Measurements from ENCODE around the gene CAPZB.
A peak's percentile ranks its signal among the peaks of the same experiment; 100 is the strongest.

The CAPZB gene

DNA sequence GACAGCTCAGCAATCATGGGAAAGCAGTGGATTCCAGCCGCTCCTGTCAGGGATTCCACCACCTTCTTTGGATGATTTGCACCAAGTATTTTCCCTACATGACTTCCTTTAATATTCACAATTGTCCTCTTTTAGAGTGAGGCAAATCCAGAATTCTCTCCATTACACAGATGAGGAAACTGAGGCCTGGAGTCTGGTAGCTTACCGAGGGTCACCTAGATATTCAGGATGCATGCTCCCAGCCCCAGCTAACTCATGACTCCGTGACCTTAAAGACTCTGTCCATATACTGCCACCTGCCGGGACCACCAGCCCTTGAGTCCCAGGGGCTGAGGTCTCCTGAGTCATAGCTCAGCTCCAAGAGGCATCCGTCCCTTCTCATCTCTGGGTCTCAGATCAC lies 80.6 kb downstream of the CAPZB start:
- TF ChIP-seq, protein P1, sequence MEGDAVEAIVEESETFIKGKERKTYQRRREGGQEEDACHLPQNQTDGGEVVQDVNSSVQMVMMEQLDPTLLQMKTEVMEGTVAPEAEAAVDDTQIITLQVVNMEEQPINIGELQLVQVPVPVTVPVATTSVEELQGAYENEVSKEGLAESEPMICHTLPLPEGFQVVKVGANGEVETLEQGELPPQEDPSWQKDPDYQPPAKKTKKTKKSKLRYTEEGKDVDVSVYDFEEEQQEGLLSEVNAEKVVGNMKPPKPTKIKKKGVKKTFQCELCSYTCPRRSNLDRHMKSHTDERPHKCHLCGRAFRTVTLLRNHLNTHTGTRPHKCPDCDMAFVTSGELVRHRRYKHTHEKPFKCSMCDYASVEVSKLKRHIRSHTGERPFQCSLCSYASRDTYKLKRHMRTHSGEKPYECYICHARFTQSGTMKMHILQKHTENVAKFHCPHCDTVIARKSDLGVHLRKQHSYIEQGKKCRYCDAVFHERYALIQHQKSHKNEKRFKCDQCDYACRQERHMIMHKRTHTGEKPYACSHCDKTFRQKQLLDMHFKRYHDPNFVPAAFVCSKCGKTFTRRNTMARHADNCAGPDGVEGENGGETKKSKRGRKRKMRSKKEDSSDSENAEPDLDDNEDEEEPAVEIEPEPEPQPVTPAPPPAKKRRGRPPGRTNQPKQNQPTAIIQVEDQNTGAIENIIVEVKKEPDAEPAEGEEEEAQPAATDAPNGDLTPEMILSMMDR (IDR thresholded peaks at IDR 0.05; ENCODE audit: low read depth, low read length) = no peak
- no peak overlapping the region for H3K4me3 ChIP-seq (replicated peaks in 1 of 2; ENCODE audit: low read depth in 2 of 2, low read length in 2 of 2)
- no peak for DNase-seq (ENCODE audit: low read depth in 2 of 2)

DNA sequence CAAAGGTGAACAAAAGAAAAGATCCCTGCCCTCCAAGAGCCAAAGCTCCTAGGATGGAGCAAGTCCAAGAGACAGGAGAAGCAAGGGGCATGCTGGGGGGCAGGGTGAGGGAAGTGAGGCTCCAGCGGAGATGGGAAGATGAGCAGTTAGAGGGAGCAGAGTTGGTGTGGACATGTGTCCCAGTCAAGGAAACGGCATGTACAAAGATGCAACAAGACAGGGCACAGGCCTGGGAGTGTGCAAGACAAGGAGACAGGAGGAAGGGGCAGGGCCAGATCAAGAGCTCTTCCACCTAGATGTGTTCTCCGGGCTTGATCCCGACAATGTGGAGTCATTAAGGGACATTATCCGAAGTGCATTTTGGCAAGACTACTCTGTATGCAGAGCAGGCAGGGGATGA lies 82.1 kb downstream of the CAPZB start:
- H3K4me3 ChIP-seq (replicated peaks in 1 of 2; ENCODE audit: low read depth in 2 of 2, low read length in 2 of 2) = no peak overlapping the region
- no peak for DNase-seq (ENCODE audit: low read depth in 2 of 2)
- TF ChIP-seq, protein P1 (IDR thresholded peaks at IDR 0.05; ENCODE audit: low read depth, low read length) = no peak

DNA sequence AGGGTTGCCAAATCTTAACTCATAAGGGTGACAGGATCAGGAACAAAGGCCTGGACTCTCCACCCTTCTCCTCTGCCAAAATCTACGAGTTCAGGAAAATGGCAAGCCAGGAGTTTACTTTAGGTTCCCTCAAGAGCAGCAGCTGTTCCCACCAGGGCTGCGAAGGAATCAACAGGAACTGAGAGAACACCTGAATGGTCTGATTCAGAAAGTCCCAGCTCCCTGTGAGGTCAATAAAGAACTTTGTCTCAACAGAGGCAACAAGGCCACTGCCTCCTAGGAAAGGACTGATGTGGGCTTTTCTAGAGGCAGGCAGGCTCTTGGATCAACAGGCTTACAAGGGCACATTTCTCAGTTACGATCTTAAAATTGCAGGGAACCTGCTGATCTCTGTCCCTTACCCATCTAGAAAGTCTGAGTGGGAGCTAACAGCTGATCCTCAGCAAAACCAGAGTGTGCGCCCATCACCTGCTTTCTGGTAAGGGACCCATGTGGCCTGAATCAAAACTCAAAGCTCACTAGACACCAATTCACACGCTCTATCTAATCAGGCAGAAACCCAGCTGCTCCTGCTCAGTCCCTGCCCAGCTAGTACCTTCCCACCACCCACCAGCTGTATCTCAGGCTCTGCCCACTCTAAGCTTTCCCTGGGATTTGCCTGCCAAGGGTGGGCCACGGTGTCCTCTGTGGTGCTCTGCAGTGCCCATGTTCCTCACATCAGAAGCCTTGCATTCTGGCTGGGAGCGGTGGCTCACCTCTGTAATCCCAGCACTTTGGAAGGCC lies 83.1 kb downstream of the CAPZB start:
- DNase-seq (ENCODE audit: low read depth in 2 of 2) = no peak
- no peak overlapping the region for H3K4me3 ChIP-seq (replicated peaks in 1 of 2; ENCODE audit: low read depth in 2 of 2, low read length in 2 of 2)
- TF ChIP-seq, protein P1 (IDR thresholded peaks at IDR 0.05; ENCODE audit: low read depth, low read length) = no peak

DNA sequence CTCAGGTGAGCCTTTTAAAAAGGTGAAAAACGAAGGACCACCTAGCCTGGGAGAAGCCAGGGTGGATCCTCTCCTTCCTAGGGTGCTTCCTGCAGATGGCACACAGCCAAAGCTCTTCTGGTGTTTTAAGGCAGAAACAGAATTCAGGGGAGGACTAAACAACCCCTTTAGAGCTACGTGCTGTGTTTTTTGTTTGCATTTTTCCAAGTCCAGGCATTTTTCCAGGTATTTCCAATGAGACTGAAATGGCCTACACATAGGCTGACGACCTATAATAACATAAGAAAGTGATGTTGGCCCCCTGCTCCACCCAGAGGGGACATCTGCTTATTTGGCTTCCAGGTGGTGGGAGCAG lies 83.8 kb downstream of the CAPZB start:
- no peak for DNase-seq (ENCODE audit: low read depth in 2 of 2)
- TF ChIP-seq, protein P1 (IDR thresholded peaks at IDR 0.05; ENCODE audit: low read depth, low read length) = no peak
- H3K4me3 ChIP-seq (replicated peaks in 1 of 2; ENCODE audit: low read depth in 2 of 2, low read length in 2 of 2) = no peak overlapping the region

DNA sequence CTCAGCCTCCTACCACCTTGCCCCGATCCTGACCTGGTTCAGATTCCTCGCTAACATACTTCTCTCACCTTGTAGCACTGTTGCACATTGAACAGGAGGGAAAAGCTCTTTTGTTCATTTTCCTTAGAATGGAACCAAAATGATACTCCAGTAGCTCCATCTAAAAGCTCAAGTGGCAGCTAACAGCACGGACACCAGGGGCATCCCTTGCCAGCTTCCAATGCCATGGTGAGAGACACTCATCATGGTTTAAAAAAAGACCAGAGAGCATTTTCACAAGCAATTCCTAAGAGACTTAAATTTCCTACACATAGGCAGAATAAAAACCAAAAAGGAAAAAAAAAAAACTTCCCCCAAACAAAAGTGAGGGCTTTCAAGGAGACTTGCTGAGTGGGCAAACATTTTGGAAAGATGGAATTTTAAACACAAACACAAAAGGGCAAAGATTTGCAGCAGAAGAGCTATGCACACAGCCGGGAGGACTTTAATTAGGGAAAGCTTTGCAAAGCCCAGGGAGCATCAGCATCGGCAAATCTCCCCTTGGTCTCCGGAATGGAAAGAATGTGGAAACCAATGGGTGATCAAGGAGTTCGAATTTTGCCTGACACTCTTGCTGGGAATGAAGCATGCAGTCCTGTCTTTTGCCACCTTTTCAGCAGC lies 84.3 kb downstream of the CAPZB start:
- TF ChIP-seq, protein P1 (IDR thresholded peaks at IDR 0.05; ENCODE audit: low read depth, low read length) = no peak
- no peak overlapping the region for H3K4me3 ChIP-seq (replicated peaks in 1 of 2; ENCODE audit: low read depth in 2 of 2, low read length in 2 of 2)
- no peak for DNase-seq (ENCODE audit: low read depth in 2 of 2)

DNA sequence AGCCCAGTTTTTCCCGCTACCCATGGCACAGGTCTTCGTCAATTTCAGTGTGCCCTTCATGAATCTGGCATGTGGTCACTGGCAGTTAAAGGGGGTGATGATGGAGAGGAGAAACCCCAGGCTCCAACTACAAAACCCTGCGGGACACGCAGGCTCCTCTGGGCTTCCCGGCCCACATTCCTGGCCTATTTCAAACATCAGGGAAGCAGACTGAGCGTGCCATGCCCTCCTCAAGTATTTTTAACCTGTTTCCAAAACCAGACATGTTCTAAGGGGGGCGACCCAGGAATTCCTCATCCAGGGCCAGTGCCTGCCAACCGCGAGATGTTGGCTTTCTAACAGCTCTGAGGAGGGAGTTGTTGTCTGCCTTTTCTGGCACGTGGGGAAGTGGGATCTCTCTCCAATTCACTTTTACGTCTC lies 85.1 kb downstream of the CAPZB start:
- peak in 1 of 2 donors; percentile 21 for DNase-seq (ENCODE audit: low read depth in 2 of 2)
- TF ChIP-seq, protein P1 (IDR thresholded peaks at IDR 0.05; ENCODE audit: low read depth, low read length) = no peak
- no peak overlapping the region for H3K4me3 ChIP-seq (replicated peaks in 1 of 2; ENCODE audit: low read depth in 2 of 2, low read length in 2 of 2)

Data from cardiac fibroblast (primary cell).